Keratinocyte (primary cell): ENCODE data around the gene EHMT1. TPM values are rescaled to one million over a fixed set of nuclear protein-coding genes. Genes with fewer than 3 reads are reported as not detected.

Experiments
- DNase-seq: peaks from one replicate; pipeline ENCODE4 v3.0.0-alpha.2; 2011; ENCODE audit warnings: low read depth, missing footprints, low spot score
- FAIRE-seq: peaks from 2 replicates; lab custom pipeline; 2011; peaks lifted over from hg19 to GRCh38; lab: Jason Lieb, UNC
- H2AFZ ChIP-seq: 2 replicates; pipeline ENCODE4 v1.6.0; 2012; ENCODE audit warnings: low read length, control low read depth, inconsistent platforms; ENCODE audit not compliant: control insufficient read depth
- H3K27ac ChIP-seq: 2 replicates; pipeline ENCODE4 v1.5.1; 2011; ENCODE audit warnings: low read length; ENCODE audit not compliant: control insufficient read depth, insufficient read depth
- H3K27me3 ChIP-seq: 3 replicates; pipeline ENCODE4 v1.6.0; 2011; ENCODE audit warnings: low read length; ENCODE audit not compliant: control insufficient read depth, insufficient read depth; ENCODE audit errors: extremely low read depth
- H3K36me3 ChIP-seq, 2 experiments: 2 replicates in 1 of 2; 3 replicates in 1 of 2; pipeline ENCODE4 v1.5.1; 2011; ENCODE audit warnings: low read length in 2 of 2, mild to moderate bottlenecking in 1 of 2; ENCODE audit not compliant: control insufficient read depth in 2 of 2, insufficient read depth in 2 of 2; ENCODE audit errors: extremely low read depth in 1 of 2
- H3K4me1 ChIP-seq: 3 replicates; pipeline ENCODE4 v1.5.1; 2011; ENCODE audit warnings: low read length; ENCODE audit not compliant: control insufficient read depth, insufficient read depth; ENCODE audit errors: extremely low read depth
- H3K4me2 ChIP-seq: 3 replicates; pipeline ENCODE4 v1.6.0; 2011; ENCODE audit warnings: low read depth, low read length; ENCODE audit not compliant: control insufficient read depth, insufficient read depth; ENCODE audit errors: extremely low read depth
- H3K4me3 ChIP-seq, 3 experiments: fragments of 200-600 bp in 1 of 3; sonication (generic) in 1 of 3; 2 replicates in 2 of 3; 3 replicates in 1 of 3; pipeline ENCODE4 v1.5.1; 2011 to 2016; ENCODE audit warnings: low read length in 3 of 3, mild to moderate bottlenecking in 3 of 3, control low read depth in 2 of 3, inconsistent platforms in 1 of 3, low read depth in 1 of 3, mixed read lengths in 1 of 3, mixed run types in 1 of 3, moderate library complexity in 1 of 3; ENCODE audit not compliant: control insufficient read depth in 2 of 3, insufficient read depth in 2 of 3; ENCODE audit errors: extremely low read depth in 1 of 3
- H3K79me2 ChIP-seq: 2 replicates; pipeline ENCODE4 v1.6.0; 2012; ENCODE audit warnings: low read length; ENCODE audit not compliant: control insufficient read depth, insufficient read depth
- H3K9ac ChIP-seq: 3 replicates; pipeline ENCODE4 v1.6.0; 2011; ENCODE audit warnings: low read length; ENCODE audit not compliant: control insufficient read depth, insufficient read depth; ENCODE audit errors: extremely low read depth
- H3K9me1 ChIP-seq: 3 replicates; pipeline ENCODE4 v1.6.0; 2011; ENCODE audit warnings: low read length; ENCODE audit not compliant: control insufficient read depth, insufficient read depth; ENCODE audit errors: extremely low read depth
- H3K9me3 ChIP-seq: 2 replicates; pipeline ENCODE4 v1.5.1; 2012; ENCODE audit warnings: low read depth, low read length; ENCODE audit not compliant: control insufficient read depth
- H4K20me1 ChIP-seq: 3 replicates; pipeline ENCODE4 v1.6.0; 2011; ENCODE audit warnings: low read length; ENCODE audit not compliant: control insufficient read depth, insufficient read depth; ENCODE audit errors: extremely low read depth
- CTCF ChIP-seq, 3 experiments: IDR thresholded peaks in 1 of 3; conservative IDR thresholded peaks in 1 of 3; optimal IDR thresholded peaks in 1 of 3; 2 replicates in 2 of 3; 3 replicates in 1 of 3; pipeline versions ENCODE3 to v1.5.1; 2011; ENCODE audit warnings: low read length in 3 of 3, mild to moderate bottlenecking in 3 of 3, moderate library complexity in 2 of 3, control low read depth in 1 of 3, inconsistent platforms in 1 of 3; ENCODE audit not compliant: insufficient read depth in 2 of 3; ENCODE audit errors: extremely low read depth in 1 of 3
- EZH2 ChIP-seq: IDR thresholded peaks from one replicate; pipeline ENCODE4 v1.6.1; 2012; ENCODE audit warnings: inconsistent platforms, mild to moderate bottlenecking, low read length, moderate library complexity
- dilution Hi-C: fragments of 300-500 bp; cut with MboI; formaldehyde crosslinking; loops from one replicate; pipeline ENCODE4 v1.7.0; 2020; ENCODE audit warnings: low sequenced_read_pairs; ENCODE audit not compliant: extremely low pct_ligation_motif_present
- polyA plus RNA-seq, 5 experiments: library from polyadenylated mRNA; depleted of rRNA in 3 of 5; stranded (reverse) in 3 of 5; stranded (forward) in 1 of 5; unstranded in 1 of 5; fragments of >200 nt; gene quantifications; 1 replicate in 1 of 5; 2 replicates in 3 of 5; 3 replicates in 1 of 5; pipeline versions ENCODE4 v1.2.1 to v1.2.3, GENCODE V29; 2011 to 2012; ENCODE audit warnings: missing spikeins in 2 of 5, low read depth in 1 of 5, low replicate concordance in 1 of 5

EHMT1 gene
- polyA plus RNA-seq, 1 donor (not counting 4 experiments of a cell fraction or from before 2014, with no cell fraction given): 25.9 TPM

- H3K36me3 ChIP-seq: peaks cover 2 to 3% of the 10 kb centered on the region in 2 experiments
- H2AFZ ChIP-seq: no peak overlapping the region
- H3K27me3 ChIP-seq: no peaks in the 10 kb centered on the region
- H3K27ac ChIP-seq: no peak overlapping the region
- TF ChIP-seq EZH2: no peak
- TF ChIP-seq CTCF (optimal IDR thresholded peaks at IDR 0.05 in 1 of 3, IDR thresholded peaks at IDR 0.05 in 1 of 3, conservative IDR thresholded peaks at IDR 0.05 in 1 of 3; ENCODE audit: extremely low read depth in 1 of 3, insufficient read depth in 2 of 3, low read length in 3 of 3): no peak
- no peak for DNase-seq
- peaks cover 95% of the 10 kb centered on the region for H3K79me2 ChIP-seq
- no peak for FAIRE-seq
- no peak overlapping the region for H3K4me2 ChIP-seq
- no peak overlapping the region for H3K4me3 ChIP-seq
- H3K9me3 ChIP-seq: no peaks in the 10 kb centered on the region
- peaks cover 8% of the 10 kb centered on the region for H4K20me1 ChIP-seq
- no peaks in the 10 kb centered on the region for H3K4me1 ChIP-seq
- H3K9me1 ChIP-seq: peaks cover 4% of the 10 kb centered on the region
- H3K9ac ChIP-seq: no peak overlapping the region
- dilution Hi-C loops: no loop called here
Observed at GRCh38 chr9:137634016-137634415, 15.2 kb downstream of the EHMT1 start.

GRCh38 chr9:137638680-137639079, 19.9 kb downstream of the EHMT1 start:
- dilution Hi-C loops: no loop called here
- Histone ChIP-seq H4K20me1 (peaks cover 1% of the 10 kb centered on the region), H2AFZ (no peak overlapping the region), H3K4me1 (no peaks in the 10 kb centered on the region), H3K4me2 (no peak overlapping the region), H3K79me2 (peaks cover 96% of the 10 kb centered on the region), H3K27me3 (no peaks in the 10 kb centered on the region), H3K36me3 (peaks cover 3 to 4% of the 10 kb centered on the region in 2 experiments), H3K4me3 (no peak overlapping the region), H3K27ac (no peak overlapping the region), H3K9me1 (no peaks in the 10 kb centered on the region), H3K9me3 (no peaks in the 10 kb centered on the region), H3K9ac (no peak overlapping the region)
- TF ChIP-seq EZH2: no peak
- no peak for TF ChIP-seq CTCF (optimal IDR thresholded peaks at IDR 0.05 in 1 of 3, IDR thresholded peaks at IDR 0.05 in 1 of 3, conservative IDR thresholded peaks at IDR 0.05 in 1 of 3; ENCODE audit: extremely low read depth in 1 of 3, insufficient read depth in 2 of 3, low read length in 3 of 3)
- DNase-seq (no peak), FAIRE-seq (no peak)
